H9 (cell line): ENCODE results near the gene HUNK. TPM values are rescaled to one million over a fixed set of nuclear protein-coding genes. Genes with fewer than 3 reads are reported as not detected.

Experiments used
- DNase-seq: peaks from one replicate; pipeline ENCODE4 v3.0.0-alpha.2; 2017
- H2AFZ ChIP-seq: one replicate; pipeline ENCODE4 v1.6.1; 2013; ENCODE audit warnings: mild to moderate bottlenecking, low read length, control low read depth, moderate library complexity
- H2AK5ac ChIP-seq: 2 replicates; pipeline ENCODE4 v1.6.1; 2013; ENCODE audit warnings: low read length, control low read depth, mixed read lengths; ENCODE audit not compliant: insufficient read length
- H2BK120ac ChIP-seq: one replicate; pipeline ENCODE4 v1.6.1; 2013; ENCODE audit warnings: low read depth, mild to moderate bottlenecking, low read length, control low read depth, inconsistent platforms; ENCODE audit not compliant: poor library complexity, severe bottlenecking
- H2BK12ac ChIP-seq: 2 replicates; pipeline ENCODE4 v1.6.1; 2013; ENCODE audit warnings: low read length, control low read depth, mixed read lengths, low read depth; ENCODE audit not compliant: insufficient read length
- H2BK15ac ChIP-seq: 2 replicates; pipeline ENCODE4 v1.6.1; 2013; ENCODE audit warnings: low read depth, low read length, control low read depth
- H2BK20ac ChIP-seq: one replicate; pipeline ENCODE4 v1.6.1; 2013; ENCODE audit warnings: low read depth, mild to moderate bottlenecking, low read length, control low read depth, inconsistent platforms; ENCODE audit not compliant: poor library complexity, severe bottlenecking
- H2BK5ac ChIP-seq: 2 replicates; pipeline ENCODE4 v1.6.1; 2013; ENCODE audit warnings: low read length, control low read depth, mixed read lengths; ENCODE audit not compliant: insufficient read length
- H3K14ac ChIP-seq: 2 replicates; pipeline ENCODE4 v1.6.1; 2013; ENCODE audit warnings: low read length, control low read depth; ENCODE audit not compliant: insufficient read depth
- H3K18ac ChIP-seq: 2 replicates; pipeline ENCODE4 v1.6.1; 2013; ENCODE audit warnings: low read depth, mild to moderate bottlenecking, mixed read lengths, low read length, control low read depth; ENCODE audit not compliant: insufficient read length
- H3K23ac ChIP-seq: 2 replicates; pipeline ENCODE4 v1.6.1; 2013; ENCODE audit warnings: low read length, control low read depth, mixed read lengths, low read depth; ENCODE audit not compliant: insufficient read length
- H3K23me2 ChIP-seq: 2 replicates; pipeline ENCODE4 v1.6.1; 2013; ENCODE audit warnings: low read depth, mild to moderate bottlenecking, mixed read lengths, low read length, control low read depth; ENCODE audit not compliant: insufficient read length, poor library complexity, severe bottlenecking
- H3K27ac ChIP-seq: 2 replicates; pipeline ENCODE4 v1.5.1; 2013; ENCODE audit warnings: low read length, control low read depth, mixed read lengths, low read depth; ENCODE audit not compliant: insufficient read length
- H3K27me3 ChIP-seq: 2 replicates; pipeline ENCODE4 v1.6.1; 2013; ENCODE audit warnings: low read length, control low read depth, inconsistent platforms; ENCODE audit not compliant: insufficient read depth
- H3K4ac ChIP-seq: 2 replicates; pipeline ENCODE4 v1.6.1; 2013; ENCODE audit warnings: low read depth, mild to moderate bottlenecking, control low read depth, inconsistent platforms, low read length, moderate library complexity
- H3K4me1 ChIP-seq: 2 replicates; pipeline ENCODE4 v1.6.1; 2013; ENCODE audit warnings: low read length, control low read depth, inconsistent platforms; ENCODE audit not compliant: insufficient read depth
- H3K4me2 ChIP-seq: 2 replicates; pipeline ENCODE4 v1.6.1; 2013; ENCODE audit warnings: low read length, control low read depth, mixed read lengths; ENCODE audit not compliant: insufficient read length, insufficient read depth
- H3K56ac ChIP-seq: 2 replicates; pipeline ENCODE4 v1.6.1; 2013; ENCODE audit warnings: low read depth, mild to moderate bottlenecking, mixed read lengths, low read length, control low read depth; ENCODE audit not compliant: insufficient read length
- H3K79me1 ChIP-seq: 2 replicates; pipeline ENCODE4 v1.6.1; 2013; ENCODE audit warnings: low read depth, mild to moderate bottlenecking, moderate library complexity, low read length, control low read depth, inconsistent platforms; ENCODE audit not compliant: insufficient read depth, poor library complexity, severe bottlenecking
- H3K79me2 ChIP-seq: 2 replicates; pipeline ENCODE4 v1.6.1; 2013; ENCODE audit warnings: low read length, control low read depth, inconsistent platforms; ENCODE audit not compliant: insufficient read depth
- H3K9ac ChIP-seq: 2 replicates; pipeline ENCODE4 v1.6.1; 2013; ENCODE audit warnings: low read length, control low read depth, mixed read lengths; ENCODE audit not compliant: insufficient read length; ENCODE audit errors: extremely low read depth
- H3K9me3 ChIP-seq: one replicate; pipeline ENCODE4 v1.6.1; 2013; ENCODE audit warnings: low read depth, low read length, inconsistent platforms; ENCODE audit not compliant: control insufficient read depth
- H3T11ph ChIP-seq: one replicate; pipeline ENCODE4 v1.6.1; 2013; ENCODE audit warnings: mild to moderate bottlenecking, low read length, control low read depth, inconsistent platforms
- H4K20me1 ChIP-seq: one replicate; pipeline ENCODE4 v1.6.1; 2013; ENCODE audit not compliant: control insufficient read depth, insufficient read length, insufficient read depth
- H4K5ac ChIP-seq: 2 replicates; pipeline ENCODE4 v1.6.1; 2013; ENCODE audit warnings: low read depth, mild to moderate bottlenecking, mixed read lengths, low read length, control low read depth; ENCODE audit not compliant: insufficient read length
- H4K8ac ChIP-seq: replicated peaks from 2 replicates; pipeline ENCODE4 v1.6.1; 2013; ENCODE audit warnings: low read length, control low read depth, mixed read lengths, low read depth; ENCODE audit not compliant: insufficient read length
- H4K91ac ChIP-seq: 2 replicates; pipeline ENCODE4 v1.6.1; 2013; ENCODE audit warnings: low read depth, mild to moderate bottlenecking, moderate library complexity, mixed read lengths, low read length, control low read depth; ENCODE audit not compliant: insufficient read length
- H3K27ac Mint-ChIP-seq, 3 experiments: 2 replicates in 2 of 3; 3 replicates in 1 of 3; pipeline ENCODE4 v1.8.0; 2020 to 2021; ENCODE audit warnings: mixed read lengths in 3 of 3, mild to moderate bottlenecking in 1 of 3, moderate library complexity in 1 of 3
- H3K27me3 Mint-ChIP-seq: 2 replicates; pipeline ENCODE4 v1.8.0; 2021; ENCODE audit warnings: low read depth, mild to moderate bottlenecking, moderate library complexity, mixed read lengths
- H3K36me3 Mint-ChIP-seq, 3 experiments: 2 replicates in 2 of 3; 3 replicates in 1 of 3; pipeline ENCODE4 v1.8.0; 2020 to 2021; ENCODE audit warnings: low read depth in 3 of 3, mixed read lengths in 3 of 3; ENCODE audit not compliant: insufficient read depth in 1 of 3
- H3K4me1 Mint-ChIP-seq, 2 experiments: 2 replicates each; pipeline ENCODE4 v1.8.0; 2020; ENCODE audit warnings: mixed read lengths in 2 of 2
- H3K4me3 Mint-ChIP-seq, 2 experiments: 2 replicates in 1 of 2; 3 replicates in 1 of 2; pipeline ENCODE4 v1.8.0; 2020 to 2021; ENCODE audit warnings: mild to moderate bottlenecking in 2 of 2, mixed read lengths in 2 of 2, moderate library complexity in 1 of 2
- H3K9me3 Mint-ChIP-seq, 2 experiments: 2 replicates in 1 of 2; 3 replicates in 1 of 2; pipeline ENCODE4 v1.8.0; 2020; ENCODE audit warnings: mild to moderate bottlenecking in 2 of 2, mixed read lengths in 2 of 2, moderate library complexity in 1 of 2
- WGBS: extraction: QIAGEN DNeasy Blood & Tissue Kit; methylation state at CpG from one replicate; pipeline ENCODE4 v1.1.7; 2013; ENCODE audit warnings: missing lambda C conversion rate, low lambda C conversion rate, mixed read lengths; ENCODE audit not compliant: insufficient read length; ENCODE audit errors: extremely low coverage; 5-methylcytosine and 5-hydroxymethylcytosine counted together
- total RNA-seq: library from RNA; stranded (reverse); gene quantifications from 2 replicates; pipeline ENCODE4 v1.2.1, GENCODE V29; 2021
- TF ChIP-seq, protein P1 (sequence below): fragments of 200-600 bp; sonication (generic); conservative IDR thresholded peaks from 3 replicates; pipeline ENCODE4 v1.8.0; 2021; ENCODE audit warnings: antibody characterized with exemption, mild to moderate bottlenecking

The HUNK gene
- total RNA-seq, 1 experiment from 2014 or later: 5.8 TPM

GRCh38 chr21:31924548-31924947 lies 51.7 kb downstream of the HUNK start:
- Histone ChIP-seq H2BK5ac (no peak overlapping the region), H3K79me1 (no peaks in the 10 kb centered on the region), H3K79me2 (no peaks in the 10 kb centered on the region), H4K8ac (no peak overlapping the region), H2BK12ac (no peak overlapping the region), H3K27ac (no peak overlapping the region), H4K5ac (no peak overlapping the region), H2BK20ac (no peak overlapping the region), H2AFZ (no peak overlapping the region), H3K18ac (no peak overlapping the region), H3K56ac (no peak overlapping the region), H3K23me2 (no peaks in the 10 kb centered on the region), H3K4ac (no peak overlapping the region), H4K20me1 (no peaks in the 10 kb centered on the region), H3K23ac (no peak overlapping the region), H4K91ac (no peak overlapping the region), H2AK5ac (no peak overlapping the region), H2BK120ac (no peak overlapping the region), H3K4me1 (no peaks in the 10 kb centered on the region), H3K4me2 (no peak overlapping the region), H3K9me3 (no peaks in the 10 kb centered on the region), H3T11ph (no peak overlapping the region), H3K27me3 (no peaks in the 10 kb centered on the region; the same call in 1 of the 2 replicates), H3K9ac (no peak overlapping the region), H2BK15ac (no peak overlapping the region), H3K14ac (no peak overlapping the region)
- Mint-ChIP-seq H3K27ac (no peak overlapping the region), H3K36me3 (peaks cover 15 to 25% (median 15%) of the 10 kb centered on the region in 3 experiments), H3K27me3 (no peaks in the 10 kb centered on the region), H3K9me3 (peaks cover 8 to 14% of the 10 kb centered on the region in 2 experiments), H3K4me1 (peaks cover 0 to 5% of the 10 kb centered on the region in 2 experiments; a peak in 3 of 4 replicates), H3K4me3 (no peak overlapping the region)
- DNase-seq: no peak
- WGBS: no CpG with 5 or more reads among the region's 13 CpGs
- TF ChIP-seq, protein P1, sequence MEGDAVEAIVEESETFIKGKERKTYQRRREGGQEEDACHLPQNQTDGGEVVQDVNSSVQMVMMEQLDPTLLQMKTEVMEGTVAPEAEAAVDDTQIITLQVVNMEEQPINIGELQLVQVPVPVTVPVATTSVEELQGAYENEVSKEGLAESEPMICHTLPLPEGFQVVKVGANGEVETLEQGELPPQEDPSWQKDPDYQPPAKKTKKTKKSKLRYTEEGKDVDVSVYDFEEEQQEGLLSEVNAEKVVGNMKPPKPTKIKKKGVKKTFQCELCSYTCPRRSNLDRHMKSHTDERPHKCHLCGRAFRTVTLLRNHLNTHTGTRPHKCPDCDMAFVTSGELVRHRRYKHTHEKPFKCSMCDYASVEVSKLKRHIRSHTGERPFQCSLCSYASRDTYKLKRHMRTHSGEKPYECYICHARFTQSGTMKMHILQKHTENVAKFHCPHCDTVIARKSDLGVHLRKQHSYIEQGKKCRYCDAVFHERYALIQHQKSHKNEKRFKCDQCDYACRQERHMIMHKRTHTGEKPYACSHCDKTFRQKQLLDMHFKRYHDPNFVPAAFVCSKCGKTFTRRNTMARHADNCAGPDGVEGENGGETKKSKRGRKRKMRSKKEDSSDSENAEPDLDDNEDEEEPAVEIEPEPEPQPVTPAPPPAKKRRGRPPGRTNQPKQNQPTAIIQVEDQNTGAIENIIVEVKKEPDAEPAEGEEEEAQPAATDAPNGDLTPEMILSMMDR: no peak
